ENCODE measurements around the gene ARHGAP18. TPM values are rescaled to one million over a fixed set of nuclear protein-coding genes. Genes with fewer than 3 reads are reported as not detected.

Gene ARHGAP18
- total and polyA plus RNA-seq, 8 donors, result 8.2 to 41.0 (median 27.2) TPM

- DNase-seq, result no peak
- WGBS, 2 donors, result 83 to 87% methylated on average over 10 of the region's 10 CpGs
- peaks cover 20 to 49% (median 37%) of the 10 kb centered on the region in 3 donors for H3K4me1 ChIP-seq
Observed at GRCh38 chr6:129671442-129672340, 38.3 kb downstream of the ARHGAP18 start.

DNA sequence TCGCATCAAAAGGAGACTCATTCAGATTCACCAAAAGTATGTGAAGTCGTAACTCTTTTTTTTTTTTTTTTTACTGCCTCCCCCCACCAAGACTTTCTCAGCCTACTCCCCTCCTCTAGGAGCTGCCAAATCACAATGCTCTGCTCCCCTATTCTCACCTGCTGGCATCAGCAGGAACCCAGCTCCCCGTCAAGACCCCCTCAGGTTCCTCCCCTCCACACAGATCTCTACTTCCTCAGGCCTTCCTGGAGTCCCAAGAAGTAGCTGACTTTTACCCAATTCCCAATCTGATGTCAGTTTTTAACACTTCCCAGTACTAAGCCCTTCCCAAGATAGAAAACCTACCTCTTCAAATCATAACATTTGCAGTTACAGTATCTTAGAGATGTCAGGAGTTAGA lies 39.3 kb downstream of the ARHGAP18 start:
- DNase-seq (no peak), FAIRE-seq (no peak), ATAC-seq (no peak)
- TF ChIP-seq CTCF (IDR thresholded peaks at IDR 0.05), result no peak
- Histone ChIP-seq H3K27me3 (no peaks in the 10 kb centered on the region), H3K4me3 (no peak overlapping the region), H3K27ac (no peak overlapping the region), H3K36me3 (no peaks in the 10 kb centered on the region), H3K9me3 (no peaks in the 10 kb centered on the region), H3K4me1 (peaks cover 30 to 57% (median 47%) of the 10 kb centered on the region in 3 donors)
- intact Hi-C loops (cut with DNase I), result no loop called here
- 86 to 95% methylated on average over 3 of the region's 3 CpGs for WGBS, 2 donors

More at GRCh38 chr6:129671442-129672340, 38.3 kb downstream of the ARHGAP18 start:
- H3K27me3 ChIP-seq, result no peaks in the 10 kb centered on the region
- FAIRE-seq, result no peak
- no peaks in the 10 kb centered on the region for H3K36me3 ChIP-seq
- intact Hi-C loops (cut with DNase I), result no loop called here
- H3K4me3 ChIP-seq, result no peak overlapping the region
- peak overlapping the region in 2 of 4 donors; percentile 68 to 75 for H3K27ac ChIP-seq
- peak in 3 of 4 donors; percentile 48 to 68 (median 61) for ATAC-seq
- no peak for TF ChIP-seq CTCF (IDR thresholded peaks at IDR 0.05)
- H3K9me3 ChIP-seq, result no peaks in the 10 kb centered on the region

GRCh38 chr6:129667621-129668020 lies 42.4 kb downstream of the ARHGAP18 start:
- ATAC-seq (peak; percentile 23 to 62 (median 44)), FAIRE-seq (no peak), DNase-seq (peak in 2 of 6 donors; percentile 59 to 70)
- Histone ChIP-seq H3K4me1 (peaks cover 23 to 58% (median 43%) of the 10 kb centered on the region in 3 donors), H3K27ac (peak overlapping the region in 2 of 4 donors; percentile 19 to 26), H3K36me3 (no peaks in the 10 kb centered on the region), H3K9me3 (no peaks in the 10 kb centered on the region), H3K4me3 (no peak overlapping the region), H3K27me3 (no peaks in the 10 kb centered on the region)
- intact Hi-C loops (cut with DNase I), result no loop called here
- TF ChIP-seq CTCF (IDR thresholded peaks at IDR 0.05), result no peak

GRCh38 chr6:129667034-129667433 lies 42.9 kb downstream of the ARHGAP18 start:
- Histone ChIP-seq H3K4me3 (no peak overlapping the region), H3K9me3 (no peaks in the 10 kb centered on the region), H3K36me3 (no peaks in the 10 kb centered on the region), H3K27ac (no peak overlapping the region), H3K27me3 (no peaks in the 10 kb centered on the region), H3K4me1 (peaks cover 22 to 58% (median 43%) of the 10 kb centered on the region in 3 donors)
- intact Hi-C loops (cut with DNase I), result no loop called here
- DNase-seq (no peak), ATAC-seq (no peak), FAIRE-seq (no peak)
- TF ChIP-seq CTCF (IDR thresholded peaks at IDR 0.05), result no peak

DNA sequence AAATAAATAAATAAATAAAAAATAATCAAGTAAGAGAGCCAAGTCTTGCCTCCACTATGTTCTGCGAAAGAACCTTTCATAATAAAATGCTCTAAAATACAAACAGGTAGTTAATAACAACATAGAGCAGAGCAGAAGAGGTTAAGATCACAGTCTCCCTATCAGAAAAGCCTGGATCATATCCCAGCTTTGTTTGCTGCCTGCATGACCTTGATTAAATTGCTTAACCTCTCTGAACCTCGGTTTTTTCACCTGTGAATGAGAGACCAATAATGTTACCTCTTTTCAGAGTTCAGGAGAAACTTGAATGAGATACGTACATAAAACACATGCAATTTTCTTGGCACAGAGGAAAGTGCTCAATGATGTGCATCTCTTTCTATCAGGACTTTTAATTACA lies 44.4 kb downstream of the ARHGAP18 start:
- no peak for TF ChIP-seq CTCF (IDR thresholded peaks at IDR 0.05)
- intact Hi-C loops (cut with DNase I), result no loop called here
- Histone ChIP-seq H3K27ac (peak overlapping the region in 2 of 4 donors; percentile 35 to 55), H3K4me1 (peaks cover 22 to 58% (median 44%) of the 10 kb centered on the region in 3 donors), H3K36me3 (no peaks in the 10 kb centered on the region), H3K27me3 (no peaks in the 10 kb centered on the region), H3K9me3 (no peaks in the 10 kb centered on the region), H3K4me3 (no peak overlapping the region)
- ATAC-seq, result peak; percentile 71 to 84 (median 76)
- 17 to 24% methylated on average over 3 of the region's 3 CpGs for WGBS, 2 donors
- DNase-seq, result no peak
- FAIRE-seq, result no peak
